ENCODE data around the gene COX8C.

DNA sequence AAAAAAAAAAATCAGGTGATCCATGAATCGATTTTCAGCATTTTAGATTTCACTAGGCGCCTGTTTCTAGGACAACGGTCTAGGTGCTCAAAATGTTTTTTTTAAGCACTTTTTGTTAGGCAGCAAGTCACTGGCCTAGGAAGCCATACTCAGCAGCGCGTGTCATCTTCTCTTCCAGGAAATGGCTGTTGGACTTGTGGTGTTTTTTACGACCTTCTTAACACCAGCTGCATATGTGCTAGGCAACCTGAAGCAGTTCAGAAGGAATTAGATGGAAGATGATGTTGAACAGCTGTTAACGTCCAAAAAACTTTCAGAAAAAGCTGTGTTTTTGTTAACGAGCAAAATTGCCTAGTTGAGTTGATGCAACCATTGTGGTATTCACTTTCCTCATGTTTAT is 868 bp downstream of the COX8C start:
- TF ChIP-seq, protein P1, sequence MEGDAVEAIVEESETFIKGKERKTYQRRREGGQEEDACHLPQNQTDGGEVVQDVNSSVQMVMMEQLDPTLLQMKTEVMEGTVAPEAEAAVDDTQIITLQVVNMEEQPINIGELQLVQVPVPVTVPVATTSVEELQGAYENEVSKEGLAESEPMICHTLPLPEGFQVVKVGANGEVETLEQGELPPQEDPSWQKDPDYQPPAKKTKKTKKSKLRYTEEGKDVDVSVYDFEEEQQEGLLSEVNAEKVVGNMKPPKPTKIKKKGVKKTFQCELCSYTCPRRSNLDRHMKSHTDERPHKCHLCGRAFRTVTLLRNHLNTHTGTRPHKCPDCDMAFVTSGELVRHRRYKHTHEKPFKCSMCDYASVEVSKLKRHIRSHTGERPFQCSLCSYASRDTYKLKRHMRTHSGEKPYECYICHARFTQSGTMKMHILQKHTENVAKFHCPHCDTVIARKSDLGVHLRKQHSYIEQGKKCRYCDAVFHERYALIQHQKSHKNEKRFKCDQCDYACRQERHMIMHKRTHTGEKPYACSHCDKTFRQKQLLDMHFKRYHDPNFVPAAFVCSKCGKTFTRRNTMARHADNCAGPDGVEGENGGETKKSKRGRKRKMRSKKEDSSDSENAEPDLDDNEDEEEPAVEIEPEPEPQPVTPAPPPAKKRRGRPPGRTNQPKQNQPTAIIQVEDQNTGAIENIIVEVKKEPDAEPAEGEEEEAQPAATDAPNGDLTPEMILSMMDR (IDR thresholded peaks at IDR 0.05) = no peak
- TF ChIP-seq POLR2AphosphoS5 (IDR thresholded peaks at IDR 0.05; ENCODE audit: low read depth, low read length) = no peak
- TF ChIP-seq, protein P2, sequence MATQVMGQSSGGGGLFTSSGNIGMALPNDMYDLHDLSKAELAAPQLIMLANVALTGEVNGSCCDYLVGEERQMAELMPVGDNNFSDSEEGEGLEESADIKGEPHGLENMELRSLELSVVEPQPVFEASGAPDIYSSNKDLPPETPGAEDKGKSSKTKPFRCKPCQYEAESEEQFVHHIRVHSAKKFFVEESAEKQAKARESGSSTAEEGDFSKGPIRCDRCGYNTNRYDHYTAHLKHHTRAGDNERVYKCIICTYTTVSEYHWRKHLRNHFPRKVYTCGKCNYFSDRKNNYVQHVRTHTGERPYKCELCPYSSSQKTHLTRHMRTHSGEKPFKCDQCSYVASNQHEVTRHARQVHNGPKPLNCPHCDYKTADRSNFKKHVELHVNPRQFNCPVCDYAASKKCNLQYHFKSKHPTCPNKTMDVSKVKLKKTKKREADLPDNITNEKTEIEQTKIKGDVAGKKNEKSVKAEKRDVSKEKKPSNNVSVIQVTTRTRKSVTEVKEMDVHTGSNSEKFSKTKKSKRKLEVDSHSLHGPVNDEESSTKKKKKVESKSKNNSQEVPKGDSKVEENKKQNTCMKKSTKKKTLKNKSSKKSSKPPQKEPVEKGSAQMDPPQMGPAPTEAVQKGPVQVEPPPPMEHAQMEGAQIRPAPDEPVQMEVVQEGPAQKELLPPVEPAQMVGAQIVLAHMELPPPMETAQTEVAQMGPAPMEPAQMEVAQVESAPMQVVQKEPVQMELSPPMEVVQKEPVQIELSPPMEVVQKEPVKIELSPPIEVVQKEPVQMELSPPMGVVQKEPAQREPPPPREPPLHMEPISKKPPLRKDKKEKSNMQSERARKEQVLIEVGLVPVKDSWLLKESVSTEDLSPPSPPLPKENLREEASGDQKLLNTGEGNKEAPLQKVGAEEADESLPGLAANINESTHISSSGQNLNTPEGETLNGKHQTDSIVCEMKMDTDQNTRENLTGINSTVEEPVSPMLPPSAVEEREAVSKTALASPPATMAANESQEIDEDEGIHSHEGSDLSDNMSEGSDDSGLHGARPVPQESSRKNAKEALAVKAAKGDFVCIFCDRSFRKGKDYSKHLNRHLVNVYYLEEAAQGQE (IDR thresholded peaks at IDR 0.05; ENCODE audit: insufficient read depth in 1 of 2, low read depth in 2 of 2, low read length in 1 of 2) = no peak
